Measurements from ENCODE around the gene IFI6. TPM values are rescaled to one million over a fixed set of nuclear protein-coding genes. Genes with fewer than 3 reads are reported as not detected.
A peak's percentile ranks its signal among the peaks of the same experiment; 100 is the strongest.

The IFI6 gene
- total RNA-seq, 1 donor from 2014 or later: 23.2 TPM

DNA sequence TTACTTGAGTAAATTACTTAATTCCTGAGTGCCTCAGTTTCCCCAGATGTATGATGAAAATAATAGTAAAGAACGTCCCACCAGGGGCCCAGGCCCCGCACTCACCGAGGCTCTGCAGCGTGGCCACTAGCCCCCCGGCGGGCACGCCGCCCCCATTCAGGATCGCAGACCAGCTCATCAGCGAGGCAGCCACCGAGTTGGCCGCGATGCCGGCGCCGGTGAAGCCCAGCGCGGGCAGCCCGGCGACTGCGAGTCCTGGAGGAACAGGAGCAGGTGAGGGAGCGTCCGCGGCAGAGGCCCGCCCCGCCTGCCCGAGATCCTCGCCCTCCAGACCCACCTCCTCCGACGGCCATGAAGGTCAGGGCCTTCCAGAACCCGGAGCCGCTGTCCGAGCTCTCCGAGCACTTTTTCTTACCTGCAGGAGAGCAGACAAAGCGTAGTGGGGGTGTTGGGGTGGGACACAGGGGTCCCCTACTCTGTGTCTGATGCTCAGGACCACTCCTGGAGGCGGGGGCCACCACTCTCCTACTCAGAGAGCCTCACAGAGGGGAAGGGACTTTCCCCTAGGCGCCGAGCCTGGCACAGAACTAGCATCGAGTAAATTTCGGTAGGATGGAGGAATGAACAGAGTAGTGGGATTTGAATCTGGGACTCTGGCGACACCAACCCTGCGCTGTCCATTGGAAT lies 3.7 kb downstream of the IFI6 start:
- DNase-seq (ENCODE audit: low spot score): no peak
- Mint-ChIP-seq H3K27me3 (ENCODE audit: low read depth) (no peaks in the 10 kb centered on the region), H3K4me3 (ENCODE audit: unreplicated experiment) (no peak overlapping the region), H3K4me1 (ENCODE audit: low read depth) (peaks cover 31% of the 10 kb centered on the region), H3K27ac (ENCODE audit: unreplicated experiment) (no peak overlapping the region), H3K36me3 (ENCODE audit: low read depth) (peaks cover 6% of the 10 kb centered on the region), H3K9me3 (ENCODE audit: low read depth) (no peaks in the 10 kb centered on the region)
- TF ChIP-seq CTCF (IDR thresholded peaks at IDR 0.05): no peak

GRCh38 chr1:27666791-27667254 lies 5.2 kb downstream of the IFI6 start:
- peaks cover 24% of the 10 kb centered on the region for H3K4me1 Mint-ChIP-seq (ENCODE audit: low read depth)
- no peaks in the 10 kb centered on the region for H3K9me3 Mint-ChIP-seq (ENCODE audit: low read depth)
- no peak for TF ChIP-seq CTCF (IDR thresholded peaks at IDR 0.05)
- no peak overlapping the region for H3K4me3 Mint-ChIP-seq (ENCODE audit: unreplicated experiment)
- H3K27ac Mint-ChIP-seq (ENCODE audit: unreplicated experiment): no peak overlapping the region
- H3K27me3 Mint-ChIP-seq (ENCODE audit: low read depth): no peaks in the 10 kb centered on the region
- DNase-seq (ENCODE audit: low spot score): no peak
- peaks cover 6% of the 10 kb centered on the region for H3K36me3 Mint-ChIP-seq (ENCODE audit: low read depth)

GRCh38 chr1:27666294-27666693 lies 5.7 kb downstream of the IFI6 start:
- H3K9me3 Mint-ChIP-seq (ENCODE audit: low read depth): no peaks in the 10 kb centered on the region
- no peaks in the 10 kb centered on the region for H3K27me3 Mint-ChIP-seq (ENCODE audit: low read depth)
- no peak overlapping the region for H3K27ac Mint-ChIP-seq (ENCODE audit: unreplicated experiment)
- no peak for DNase-seq (ENCODE audit: low spot score)
- H3K36me3 Mint-ChIP-seq (ENCODE audit: low read depth): peaks cover 6% of the 10 kb centered on the region
- no peak for TF ChIP-seq CTCF (IDR thresholded peaks at IDR 0.05)
- no peak overlapping the region for H3K4me3 Mint-ChIP-seq (ENCODE audit: unreplicated experiment)
- peaks cover 20% of the 10 kb centered on the region for H3K4me1 Mint-ChIP-seq (ENCODE audit: low read depth)

- H3K27ac Mint-ChIP-seq (ENCODE audit: unreplicated experiment): no peak overlapping the region
- H3K27me3 Mint-ChIP-seq (ENCODE audit: low read depth): no peaks in the 10 kb centered on the region
- TF ChIP-seq CTCF (IDR thresholded peaks at IDR 0.05): no peak
- no peak overlapping the region for H3K4me3 Mint-ChIP-seq (ENCODE audit: unreplicated experiment)
- DNase-seq (ENCODE audit: low spot score): no peak
- H3K9me3 Mint-ChIP-seq (ENCODE audit: low read depth): no peaks in the 10 kb centered on the region
- peaks cover 18% of the 10 kb centered on the region for H3K4me1 Mint-ChIP-seq (ENCODE audit: low read depth)
- H3K36me3 Mint-ChIP-seq (ENCODE audit: low read depth): peaks cover 6% of the 10 kb centered on the region
Observed at GRCh38 chr1:27665016-27665651, 6.9 kb downstream of the IFI6 start.

- H3K27ac Mint-ChIP-seq (ENCODE audit: unreplicated experiment): no peak overlapping the region
- TF ChIP-seq CTCF (IDR thresholded peaks at IDR 0.05): no peak
- H3K4me3 Mint-ChIP-seq (ENCODE audit: unreplicated experiment): no peak overlapping the region
- peaks cover 6% of the 10 kb centered on the region for H3K36me3 Mint-ChIP-seq (ENCODE audit: low read depth)
- peak; percentile 24 for DNase-seq (ENCODE audit: low spot score)
- H3K9me3 Mint-ChIP-seq (ENCODE audit: low read depth): no peaks in the 10 kb centered on the region
- no peaks in the 10 kb centered on the region for H3K27me3 Mint-ChIP-seq (ENCODE audit: low read depth)
- H3K4me1 Mint-ChIP-seq (ENCODE audit: low read depth): peaks cover 20% of the 10 kb centered on the region
Observed at GRCh38 chr1:27664291-27664690, 7.7 kb downstream of the IFI6 start.

Measured in chondrocyte (in vitro differentiated cells).